Fibroblast of villous mesenchyme (primary cell): Measurements from ENCODE around the gene TBC1D22B. TPM values are rescaled to one million over a fixed set of nuclear protein-coding genes. Genes with fewer than 3 reads are reported as not detected.
"Not testable (repeated sequence)": the region's sequence is repeated elsewhere in the genome, so short reads cannot be mapped to it uniquely, and the experiment has no call there.

Experiments used
- DNase-seq: peaks from one replicate; pipeline ENCODE4 v3.0.0-alpha.2; 2010; ENCODE audit warnings: low read depth
- H3K4me3 ChIP-seq: 2 replicates; pipeline ENCODE4 v1.5.1; 2011; ENCODE audit warnings: low read depth, mild to moderate bottlenecking, low read length
- total RNA-seq: library from RNA; depleted of rRNA; stranded (reverse); fragments of >200 nt; gene quantifications from 2 replicates; pipeline ENCODE4 v1.2.3, GENCODE V29; 2012
- TF ChIP-seq, protein P1 (sequence below): IDR thresholded peaks from 2 replicates; pipeline ENCODE4 v1.5.1; 2012; ENCODE audit warnings: low read depth, mild to moderate bottlenecking, low read length; ENCODE audit not compliant: insufficient read depth

Gene TBC1D22B
- total RNA-seq, 1 donor: 10.8 TPM

DNA sequence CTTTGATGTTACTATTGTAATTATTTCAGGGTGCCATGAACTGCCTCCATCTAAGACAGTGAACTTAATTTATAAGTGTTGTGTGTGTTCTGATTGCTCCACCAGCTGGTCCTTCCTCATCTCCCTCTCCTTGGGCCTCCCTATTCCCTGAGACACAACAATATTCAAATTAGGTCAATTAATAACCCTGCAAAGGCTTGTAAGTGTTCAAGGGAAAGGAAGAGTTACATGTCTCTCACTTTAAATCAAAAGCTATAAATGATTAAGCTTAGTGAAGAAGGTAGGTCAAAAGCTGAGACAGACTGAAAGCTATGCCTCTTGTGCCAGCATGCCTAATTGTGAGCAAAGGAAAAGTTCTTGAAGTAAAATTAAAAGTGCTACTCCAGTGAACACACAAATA is 35.9 kb downstream of the TBC1D22B start:
- no peak for DNase-seq
- H3K4me3 ChIP-seq: no peak overlapping the region
- TF ChIP-seq, protein P1, sequence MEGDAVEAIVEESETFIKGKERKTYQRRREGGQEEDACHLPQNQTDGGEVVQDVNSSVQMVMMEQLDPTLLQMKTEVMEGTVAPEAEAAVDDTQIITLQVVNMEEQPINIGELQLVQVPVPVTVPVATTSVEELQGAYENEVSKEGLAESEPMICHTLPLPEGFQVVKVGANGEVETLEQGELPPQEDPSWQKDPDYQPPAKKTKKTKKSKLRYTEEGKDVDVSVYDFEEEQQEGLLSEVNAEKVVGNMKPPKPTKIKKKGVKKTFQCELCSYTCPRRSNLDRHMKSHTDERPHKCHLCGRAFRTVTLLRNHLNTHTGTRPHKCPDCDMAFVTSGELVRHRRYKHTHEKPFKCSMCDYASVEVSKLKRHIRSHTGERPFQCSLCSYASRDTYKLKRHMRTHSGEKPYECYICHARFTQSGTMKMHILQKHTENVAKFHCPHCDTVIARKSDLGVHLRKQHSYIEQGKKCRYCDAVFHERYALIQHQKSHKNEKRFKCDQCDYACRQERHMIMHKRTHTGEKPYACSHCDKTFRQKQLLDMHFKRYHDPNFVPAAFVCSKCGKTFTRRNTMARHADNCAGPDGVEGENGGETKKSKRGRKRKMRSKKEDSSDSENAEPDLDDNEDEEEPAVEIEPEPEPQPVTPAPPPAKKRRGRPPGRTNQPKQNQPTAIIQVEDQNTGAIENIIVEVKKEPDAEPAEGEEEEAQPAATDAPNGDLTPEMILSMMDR: no peak

DNA sequence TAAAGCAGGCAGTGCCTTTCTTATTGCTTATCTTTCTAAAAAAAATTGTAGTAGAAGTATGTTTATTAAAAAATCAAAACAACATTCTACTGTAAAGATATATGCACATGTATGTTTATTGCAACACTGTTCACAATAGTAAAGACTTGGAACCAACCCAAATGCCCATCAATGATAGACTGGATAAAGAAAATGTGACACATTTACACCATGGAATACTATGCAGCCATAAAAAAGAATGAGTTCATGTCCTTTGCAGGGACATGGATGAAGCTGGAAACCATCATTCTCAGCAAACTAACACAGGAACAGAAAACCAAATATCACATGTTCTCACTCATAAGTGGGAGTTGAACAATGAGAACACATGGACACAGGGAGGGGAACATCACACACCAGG is 40.1 kb downstream of the TBC1D22B start:
- H3K4me3 ChIP-seq, DNase-seq: not testable (repeated sequence)

DNA sequence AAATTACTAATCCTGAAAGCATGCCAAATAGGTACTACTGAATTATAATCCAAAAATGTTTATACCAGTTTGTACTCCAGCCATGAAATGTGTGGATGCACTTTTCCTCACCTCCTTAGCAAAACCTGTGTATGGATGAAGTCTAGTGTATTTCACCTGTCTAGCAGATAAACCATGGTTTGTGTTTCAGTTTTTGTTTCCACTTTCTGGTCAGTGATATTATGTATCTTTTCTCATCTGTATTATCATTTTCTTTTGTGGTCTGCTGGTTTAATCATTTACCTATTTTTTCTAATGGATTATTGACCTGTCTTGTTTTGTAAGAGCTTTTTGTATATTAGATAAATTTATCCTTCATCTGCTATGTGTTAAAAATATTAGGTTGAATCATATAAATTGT is 41.4 kb downstream of the TBC1D22B start:
- DNase-seq: no peak
- TF ChIP-seq, protein P1: no peak
- no peak overlapping the region for H3K4me3 ChIP-seq

DNA sequence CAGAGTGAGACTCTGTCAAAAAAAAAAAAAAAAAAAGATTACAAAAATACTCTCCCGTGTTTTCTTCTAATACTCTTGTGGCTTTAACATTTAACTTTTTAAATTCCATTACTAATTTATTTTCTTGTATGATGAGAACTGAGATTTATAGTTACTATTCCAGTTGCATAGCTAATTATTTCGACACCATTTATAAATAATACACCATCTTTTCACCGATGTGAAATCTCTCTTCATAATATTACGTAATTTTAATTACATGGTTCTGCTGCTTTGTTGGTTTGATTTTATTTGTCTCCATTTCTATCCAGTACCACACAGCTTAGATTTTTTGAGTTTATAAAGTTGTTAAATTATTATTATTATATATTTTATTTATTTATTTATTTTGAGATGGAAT is 42.4 kb downstream of the TBC1D22B start:
- DNase-seq: no peak
- TF ChIP-seq, protein P1: no peak
- no peak overlapping the region for H3K4me3 ChIP-seq

DNA sequence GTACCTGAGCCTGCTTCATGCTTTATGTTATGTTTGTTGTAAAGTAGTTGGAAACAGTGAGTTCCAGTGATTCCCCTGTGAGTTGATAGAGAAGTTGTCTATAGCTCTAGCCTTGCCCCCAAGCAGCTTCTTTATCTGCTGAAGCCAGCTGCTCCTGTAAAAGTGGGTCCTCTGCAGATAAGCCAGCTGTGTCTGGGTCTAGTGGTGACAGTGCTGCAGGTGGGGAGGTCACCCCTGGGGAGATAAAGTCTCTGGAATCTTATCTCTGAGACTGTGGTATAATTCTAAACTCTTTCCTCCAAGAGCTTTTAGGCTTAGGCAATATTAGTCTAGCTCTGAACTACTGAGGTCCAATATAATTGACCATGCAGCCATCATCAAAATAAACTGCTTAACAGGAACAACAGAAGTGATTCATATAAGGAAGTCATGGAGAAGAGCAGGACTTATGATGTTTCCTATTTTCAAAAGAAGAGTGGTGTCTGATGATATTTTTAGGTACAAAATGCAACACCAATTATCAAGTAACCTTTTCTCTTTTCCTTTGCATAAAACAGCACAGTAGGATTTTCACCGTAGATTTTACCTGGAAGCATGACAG is 44.6 kb downstream of the TBC1D22B start:
- DNase-seq: no peak
- TF ChIP-seq, protein P1: no peak
- H3K4me3 ChIP-seq: no peak overlapping the region

DNA sequence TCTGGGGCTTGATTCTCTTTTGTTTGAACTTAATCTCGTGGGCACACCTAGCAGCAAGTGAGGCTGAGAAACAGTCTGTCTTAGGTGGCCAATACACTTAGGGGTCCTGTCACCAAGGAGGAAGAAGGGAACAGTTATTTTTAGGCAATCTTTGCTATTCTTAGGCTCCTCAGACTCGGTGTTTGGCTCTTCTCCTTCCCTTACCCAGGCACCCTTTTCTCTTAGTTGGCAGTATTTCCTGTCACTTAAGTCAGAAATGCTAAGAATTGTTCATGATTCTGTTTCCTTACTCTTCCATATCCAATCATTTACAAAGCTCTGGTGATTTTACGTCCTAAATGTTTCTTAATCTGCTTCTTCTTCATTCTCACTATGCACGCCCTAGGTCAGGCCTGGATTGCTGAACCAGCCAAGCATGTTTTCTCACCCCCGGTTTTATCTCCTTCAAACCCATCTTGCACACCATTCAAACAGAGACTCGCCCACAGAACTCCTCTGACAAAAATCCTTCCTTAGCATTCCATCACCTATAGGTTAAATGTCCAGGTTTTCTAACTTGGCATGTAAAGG is 45.6 kb downstream of the TBC1D22B start:
- no peak for DNase-seq
- TF ChIP-seq, protein P1: no peak
- H3K4me3 ChIP-seq: no peak overlapping the region

DNA sequence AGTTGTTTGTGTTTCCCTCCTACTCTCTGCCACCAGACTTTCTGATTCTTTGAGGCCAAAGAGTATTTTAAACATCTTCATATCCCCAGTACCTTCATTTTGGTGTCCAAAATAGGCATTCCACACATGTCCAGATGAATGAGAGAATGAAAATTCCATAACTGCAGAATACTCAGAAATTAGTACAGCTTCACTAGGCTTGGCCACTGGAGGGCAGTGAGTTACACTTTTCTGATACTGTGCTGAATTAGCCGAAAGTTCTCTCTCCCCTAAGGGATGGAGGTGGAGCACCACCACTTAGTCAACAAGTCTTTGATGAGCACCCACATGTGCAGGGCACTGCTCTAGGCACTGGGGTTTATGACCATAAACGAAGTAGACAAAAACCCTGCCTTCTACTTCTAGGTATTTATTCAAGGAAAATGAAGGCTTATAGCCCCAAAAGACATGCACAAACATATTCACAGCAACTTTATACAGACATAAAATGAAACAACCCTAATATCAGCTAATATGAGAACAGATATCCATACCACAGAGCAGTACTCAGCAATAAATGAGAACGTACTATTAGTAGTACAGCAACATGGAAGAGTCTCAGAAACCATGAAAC is 46.4 kb downstream of the TBC1D22B start:
- DNase-seq: peak; percentile 67
- TF ChIP-seq, protein P1: peak; percentile 78
- no peak overlapping the region for H3K4me3 ChIP-seq
